ENCODE measurements around the gene SOWAHA.
A peak's percentile ranks its signal among the peaks of the same experiment; 100 is the strongest.

The SOWAHA gene

GRCh38 chr5:132812781-132813598 lies at the start of gene SOWAHA:
Gene SOWAHA (plus strand): TSS chr5:132813302. CDS start chr5:132813622, 320 bp downstream.
- no peak for DNase-seq (ENCODE audit: low spot score)

DNA sequence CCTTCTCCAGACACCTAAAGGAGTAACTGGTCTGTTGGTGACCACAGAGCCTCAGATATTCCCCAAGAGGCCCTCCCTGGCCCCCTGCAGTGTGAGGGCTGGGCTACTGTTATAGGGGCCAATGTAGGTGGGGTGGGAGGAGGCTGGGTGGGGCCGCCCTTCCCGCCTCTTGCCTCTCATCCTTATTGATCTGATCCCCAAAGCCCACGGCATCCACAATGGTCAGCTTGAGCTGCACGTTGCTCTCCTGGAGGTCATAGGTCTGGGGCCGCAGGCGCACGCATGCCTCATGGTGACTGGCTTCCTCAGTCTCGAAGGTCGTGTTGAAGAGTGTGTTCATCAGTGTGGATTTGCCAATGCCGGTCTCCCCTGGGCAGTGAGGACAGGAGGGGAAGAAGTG lies 49.1 kb upstream of the SOWAHA start:
- DNase-seq (ENCODE audit: low spot score): no peak

GRCh38 chr5:132764671-132765238 lies 48.3 kb upstream of the SOWAHA start:
- DNase-seq (ENCODE audit: low spot score): no peak

GRCh38 chr5:132765311-132766019 lies 47.6 kb upstream of the SOWAHA start:
- no peak for DNase-seq (ENCODE audit: low spot score)

DNA sequence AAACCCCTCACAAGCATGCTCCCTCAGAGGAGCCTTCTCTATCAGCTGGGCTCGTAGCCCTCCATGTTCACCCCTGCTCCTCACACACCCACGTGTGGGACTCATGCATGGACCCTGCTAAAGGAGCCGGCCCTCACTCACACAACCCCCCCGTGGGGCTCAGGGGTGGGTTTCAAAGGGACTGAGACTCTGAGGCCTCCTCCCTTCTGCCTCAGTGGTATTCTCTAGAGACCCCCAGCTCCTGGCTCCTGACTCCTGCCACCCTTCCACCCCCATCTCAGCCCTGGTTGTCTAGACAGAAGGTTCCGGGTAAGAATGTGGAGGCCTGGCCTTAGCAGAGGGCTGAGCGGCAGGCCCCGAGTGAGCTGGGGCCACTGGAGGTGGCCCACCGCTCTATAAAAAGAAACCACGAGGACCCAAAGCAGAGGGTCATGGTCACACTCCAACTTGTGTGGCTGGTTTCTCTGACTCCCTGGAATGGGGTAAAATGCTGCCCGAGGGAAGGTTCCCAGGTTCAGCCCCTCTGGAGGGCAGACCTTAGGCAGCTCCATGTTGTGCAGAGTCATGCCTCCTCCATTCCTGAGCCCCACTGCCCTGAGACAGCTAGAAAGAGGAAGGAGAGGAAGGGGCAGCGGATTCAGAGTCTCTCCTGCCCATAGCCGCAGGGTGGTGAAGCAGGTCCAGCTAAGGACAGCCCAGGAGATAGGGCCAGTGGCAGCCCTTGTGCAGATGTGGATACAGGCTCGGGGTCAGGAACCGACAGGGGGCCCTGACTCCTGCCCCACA lies 46.9 kb upstream of the SOWAHA start:
- no peak for DNase-seq (ENCODE audit: low spot score)

GRCh38 chr5:132766806-132767055 lies 46.4 kb upstream of the SOWAHA start:
- DNase-seq (ENCODE audit: low spot score): no peak

DNA sequence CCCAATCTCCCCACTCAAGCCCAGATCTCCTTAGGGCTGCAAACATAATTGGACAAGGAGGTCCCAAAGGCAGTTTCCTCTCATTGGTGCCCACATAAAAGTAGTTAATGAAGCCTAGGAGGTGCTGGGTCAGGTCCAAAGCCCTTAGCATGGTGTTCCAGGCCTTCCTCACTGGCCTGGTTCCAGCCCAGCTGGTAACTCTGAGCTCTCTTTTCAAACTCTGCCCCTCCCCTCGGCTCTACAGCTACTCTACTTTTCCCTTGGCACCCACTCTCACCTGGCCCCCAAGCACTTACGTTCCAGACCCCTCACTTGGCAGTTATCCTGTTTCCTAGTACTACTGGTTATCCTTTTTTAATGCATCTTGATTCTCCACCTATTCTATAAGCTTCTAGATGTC lies 46.0 kb upstream of the SOWAHA start:
- no peak for DNase-seq (ENCODE audit: low spot score)

GRCh38 chr5:132768485-132768868 lies 44.6 kb upstream of the SOWAHA start:
- no peak for DNase-seq (ENCODE audit: low spot score)

- no peak for DNase-seq (ENCODE audit: low spot score)
Observed at GRCh38 chr5:132770476-132771159, 42.5 kb upstream of the SOWAHA start.

DNA sequence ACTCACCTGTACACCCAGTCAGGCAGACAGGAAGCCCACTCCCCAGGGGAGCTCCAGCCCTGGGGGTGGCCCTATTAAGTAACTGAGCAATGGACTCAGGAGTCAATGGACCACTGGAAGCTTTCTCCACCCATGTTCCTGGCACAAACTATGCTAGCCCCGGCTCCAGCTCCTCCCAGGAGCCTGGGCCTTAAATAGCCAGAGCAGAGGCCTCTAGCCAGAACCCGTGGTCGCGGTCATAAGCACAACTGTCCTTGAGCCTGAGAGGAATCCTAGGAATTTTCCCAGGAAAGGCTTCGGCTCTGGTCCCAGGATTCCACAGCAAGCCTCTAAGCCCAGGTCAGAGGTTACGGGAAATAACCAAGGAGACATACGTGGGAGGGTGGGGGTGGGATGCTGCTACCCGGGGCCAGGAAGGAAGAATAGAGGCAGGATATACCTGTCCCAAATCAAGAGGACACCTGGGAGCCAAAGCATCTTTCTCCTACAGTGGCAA lies 41.6 kb upstream of the SOWAHA start:
- DNase-seq (ENCODE audit: low spot score): peak; percentile 66

DNA sequence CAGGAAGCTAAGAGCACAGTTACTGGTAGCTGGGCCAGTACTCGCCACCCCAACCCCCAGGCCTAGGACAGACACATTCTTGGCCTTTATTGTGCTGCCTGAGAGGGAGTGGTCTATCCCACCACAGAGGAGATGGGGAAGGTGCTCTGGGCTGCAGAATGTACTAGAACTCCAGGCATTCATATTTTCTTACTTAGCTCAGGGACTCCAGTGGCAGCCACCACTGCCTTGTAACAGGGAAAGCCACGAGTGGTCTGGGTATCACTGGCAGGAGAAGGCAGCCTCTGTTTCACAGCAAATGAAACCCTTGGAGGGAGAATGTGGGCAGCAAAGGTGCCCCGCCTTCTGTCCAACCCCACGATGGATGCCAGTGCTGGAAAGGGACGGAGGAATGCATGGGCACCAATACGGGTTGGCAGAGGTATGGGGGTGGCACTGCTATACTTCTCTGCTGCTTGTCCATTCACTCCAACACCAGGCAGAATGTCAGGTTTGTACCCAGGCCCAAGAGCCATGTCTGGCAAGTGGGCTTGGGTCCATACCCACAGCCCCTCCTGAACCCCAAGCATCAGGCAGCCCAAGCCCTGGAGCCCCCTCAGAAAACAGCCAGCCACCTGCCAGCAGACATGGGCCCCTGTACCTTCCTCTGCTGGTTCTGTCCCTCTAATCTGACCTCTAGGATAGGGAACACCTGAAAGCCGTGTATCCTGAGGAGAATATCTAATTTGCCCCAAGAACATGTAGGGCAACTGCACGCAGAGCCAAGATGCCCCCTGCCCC lies 40.6 kb upstream of the SOWAHA start:
- no peak for DNase-seq (ENCODE audit: low spot score)

GRCh38 chr5:132773114-132773513 lies 40.0 kb upstream of the SOWAHA start:
- DNase-seq (ENCODE audit: low spot score): no peak

DNA sequence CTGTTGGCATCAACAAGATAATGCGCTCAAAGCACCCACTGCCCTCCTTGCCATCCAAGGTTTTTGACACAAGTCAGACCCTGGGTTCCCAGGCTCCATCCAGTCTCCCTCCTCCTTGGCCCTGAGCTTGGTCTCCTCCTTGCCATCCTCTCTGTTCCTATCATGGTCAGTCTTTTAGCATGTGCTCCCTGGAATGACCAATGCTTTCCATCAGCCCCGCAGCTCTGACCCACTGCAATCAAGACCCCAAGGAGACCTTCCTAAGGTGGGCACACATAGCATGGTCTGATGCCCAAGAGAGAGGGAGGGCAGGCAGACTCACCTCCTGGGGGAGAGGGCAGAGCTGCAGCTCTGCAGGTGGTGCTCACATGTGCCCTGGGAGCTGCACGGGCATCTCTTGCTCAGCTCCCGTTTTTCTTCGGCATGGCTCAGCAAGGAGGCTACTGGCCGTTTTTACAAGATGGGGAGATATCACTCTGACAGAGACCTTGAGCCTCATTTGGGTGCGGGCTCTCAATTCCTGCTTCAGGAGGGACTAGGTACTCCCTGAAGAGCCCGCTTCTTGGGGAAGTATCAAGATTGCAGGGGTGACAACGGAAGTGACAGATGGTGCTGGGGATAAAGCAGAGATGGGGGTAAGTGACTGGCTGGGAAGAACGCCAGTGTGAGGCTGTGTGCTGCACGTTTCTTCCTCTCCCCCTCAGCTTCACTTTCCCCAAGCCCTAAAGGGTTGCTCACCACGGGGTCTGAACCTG lies 39.3 kb upstream of the SOWAHA start:
- DNase-seq (ENCODE audit: low spot score): no peak

DNA sequence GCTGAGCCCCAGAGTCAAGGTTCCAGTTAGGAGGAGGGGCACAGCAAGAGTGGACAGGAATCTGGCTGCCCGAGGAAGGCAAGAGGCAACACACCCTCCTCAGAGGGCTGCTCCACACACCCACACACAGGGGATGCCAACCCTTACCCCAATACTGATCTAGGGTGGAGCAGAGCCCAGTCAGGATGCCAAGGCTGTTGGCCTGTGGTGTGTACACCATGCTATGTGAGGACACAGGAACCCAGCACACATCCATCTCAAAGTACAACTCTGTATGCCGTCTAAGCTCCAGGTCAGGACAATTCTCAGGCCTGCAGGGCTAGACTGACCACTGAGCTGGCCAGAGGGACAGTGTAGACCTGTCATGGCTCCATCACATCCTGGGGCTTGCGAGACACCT lies 38.7 kb upstream of the SOWAHA start:
- no peak for DNase-seq (ENCODE audit: low spot score)

- DNase-seq (ENCODE audit: low spot score): no peak
Observed at GRCh38 chr5:132774896-132775295, 38.2 kb upstream of the SOWAHA start.

DNA sequence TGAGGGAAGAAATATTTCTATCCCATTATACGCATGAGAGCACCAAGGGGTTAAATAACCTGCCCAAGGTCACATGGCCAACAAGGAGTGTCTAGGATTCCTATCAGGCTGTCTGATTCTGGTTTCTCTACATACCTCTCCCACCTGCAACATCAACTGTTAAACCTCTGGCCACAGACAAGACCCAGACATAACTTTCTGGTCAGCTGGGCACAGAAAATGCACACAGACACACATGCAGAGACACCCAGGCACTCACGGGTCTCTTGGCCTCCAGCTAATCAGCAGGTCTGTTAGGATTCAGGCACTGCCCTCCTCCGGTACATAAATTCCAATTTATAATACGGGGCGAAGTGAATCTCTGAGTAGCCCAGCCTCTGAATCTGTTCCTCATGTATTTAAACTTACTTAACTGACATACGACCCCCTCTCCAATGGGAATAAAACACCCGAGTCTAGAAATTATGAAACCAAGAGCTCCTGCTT lies 37.6 kb upstream of the SOWAHA start:
- DNase-seq (ENCODE audit: low spot score): peak; percentile 94

DNA sequence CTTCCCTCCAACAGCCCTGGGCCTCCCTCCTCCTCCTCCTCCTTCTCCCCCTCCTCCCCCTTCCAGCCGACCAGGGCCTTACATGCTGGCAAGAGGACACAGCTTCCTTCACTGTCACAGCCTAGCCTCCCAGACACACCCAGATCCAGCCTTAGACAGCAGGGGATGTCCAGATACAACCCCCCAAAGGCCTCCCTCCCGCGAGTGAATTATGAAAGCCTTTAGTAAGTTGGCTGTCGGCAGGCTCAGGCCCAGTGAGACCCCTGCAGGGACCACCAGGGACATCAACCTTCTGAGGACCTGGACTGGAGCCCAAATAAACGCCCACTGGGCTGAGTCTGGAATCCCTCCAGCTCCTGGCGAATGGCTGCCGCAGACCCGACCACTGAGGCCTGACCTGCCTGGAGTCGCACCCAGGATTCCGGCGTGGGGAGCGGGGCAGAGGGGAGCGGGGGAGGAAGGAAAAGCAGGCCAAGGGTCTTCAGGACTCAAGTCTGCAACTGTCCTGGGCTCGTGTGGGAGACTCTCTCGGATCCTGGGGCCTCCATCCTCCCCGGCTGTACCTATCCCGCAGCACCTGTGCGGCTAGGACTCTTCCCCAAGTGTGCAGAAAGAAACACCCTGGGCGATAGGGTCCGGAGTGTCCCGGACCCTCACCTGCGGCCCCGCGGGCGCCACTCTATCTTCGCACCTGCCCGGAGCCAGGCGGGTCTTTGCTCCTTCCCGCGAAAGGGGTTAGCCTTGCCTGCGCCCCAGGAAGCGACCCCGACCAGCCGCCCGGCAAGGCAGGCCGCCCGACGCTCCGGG lies 36.8 kb upstream of the SOWAHA start:
- peak; percentile 67 for DNase-seq (ENCODE audit: low spot score)

DNA sequence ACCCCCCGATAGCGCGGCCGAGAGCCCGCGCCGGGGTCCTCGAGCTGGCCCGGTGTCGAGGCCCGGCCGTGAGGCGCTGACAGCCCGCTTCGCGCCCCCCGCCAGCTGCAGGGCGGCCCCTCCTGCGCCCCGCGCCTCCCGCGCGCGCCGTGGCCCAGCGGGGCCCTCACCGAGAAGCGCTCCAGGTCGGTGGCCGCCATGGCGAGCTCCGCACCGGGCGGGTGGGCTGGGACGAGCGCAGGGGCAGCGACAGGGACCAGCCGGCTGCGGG lies 36.2 kb upstream of the SOWAHA start:
- DNase-seq (ENCODE audit: low spot score): no peak

- peak; percentile 60 for DNase-seq (ENCODE audit: low spot score)
Observed at GRCh38 chr5:132777209-132778069, 35.7 kb upstream of the SOWAHA start, which contains the start of gene SEPTIN8. Gene SEPTIN8 (minus strand): TSS chr5:132777239. CDS start chr5:132777137, 102 bp downstream.
